Measurements from ENCODE around the gene SCAPER.

Gene SCAPER

DNA sequence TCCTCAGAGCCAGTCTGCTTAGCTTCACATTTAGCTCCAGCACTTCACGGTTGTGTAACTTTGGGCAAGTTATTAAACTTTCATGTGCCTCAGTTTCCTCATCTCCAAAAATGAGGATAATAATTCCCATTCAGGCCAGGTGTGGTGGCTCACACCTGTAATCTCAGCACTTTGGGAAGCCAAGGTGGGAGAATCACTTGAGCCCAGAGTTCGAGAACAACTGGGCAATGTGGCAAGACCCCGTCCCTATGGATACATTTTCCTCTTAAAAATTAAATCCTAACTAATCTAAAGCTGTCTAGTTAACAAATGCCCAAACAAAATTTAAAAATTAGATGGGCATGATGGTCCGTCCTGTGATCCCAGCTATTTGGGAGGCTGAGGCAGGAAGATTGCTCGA is 33.6 kb upstream of the SCAPER start:
- no peak for TF ChIP-seq SIN3A (IDR thresholded peaks at IDR 0.05; ENCODE audit: borderline replicate concordance, insufficient read depth, low read length)
- no peak for TF ChIP-seq TAF1 (IDR thresholded peaks at IDR 0.05; ENCODE audit: borderline replicate concordance, insufficient read depth, low read length)
- TF ChIP-seq POLR2AphosphoS5 (IDR thresholded peaks at IDR 0.05; ENCODE audit: low read depth, low read length) = no peak
- TF ChIP-seq, protein P1, sequence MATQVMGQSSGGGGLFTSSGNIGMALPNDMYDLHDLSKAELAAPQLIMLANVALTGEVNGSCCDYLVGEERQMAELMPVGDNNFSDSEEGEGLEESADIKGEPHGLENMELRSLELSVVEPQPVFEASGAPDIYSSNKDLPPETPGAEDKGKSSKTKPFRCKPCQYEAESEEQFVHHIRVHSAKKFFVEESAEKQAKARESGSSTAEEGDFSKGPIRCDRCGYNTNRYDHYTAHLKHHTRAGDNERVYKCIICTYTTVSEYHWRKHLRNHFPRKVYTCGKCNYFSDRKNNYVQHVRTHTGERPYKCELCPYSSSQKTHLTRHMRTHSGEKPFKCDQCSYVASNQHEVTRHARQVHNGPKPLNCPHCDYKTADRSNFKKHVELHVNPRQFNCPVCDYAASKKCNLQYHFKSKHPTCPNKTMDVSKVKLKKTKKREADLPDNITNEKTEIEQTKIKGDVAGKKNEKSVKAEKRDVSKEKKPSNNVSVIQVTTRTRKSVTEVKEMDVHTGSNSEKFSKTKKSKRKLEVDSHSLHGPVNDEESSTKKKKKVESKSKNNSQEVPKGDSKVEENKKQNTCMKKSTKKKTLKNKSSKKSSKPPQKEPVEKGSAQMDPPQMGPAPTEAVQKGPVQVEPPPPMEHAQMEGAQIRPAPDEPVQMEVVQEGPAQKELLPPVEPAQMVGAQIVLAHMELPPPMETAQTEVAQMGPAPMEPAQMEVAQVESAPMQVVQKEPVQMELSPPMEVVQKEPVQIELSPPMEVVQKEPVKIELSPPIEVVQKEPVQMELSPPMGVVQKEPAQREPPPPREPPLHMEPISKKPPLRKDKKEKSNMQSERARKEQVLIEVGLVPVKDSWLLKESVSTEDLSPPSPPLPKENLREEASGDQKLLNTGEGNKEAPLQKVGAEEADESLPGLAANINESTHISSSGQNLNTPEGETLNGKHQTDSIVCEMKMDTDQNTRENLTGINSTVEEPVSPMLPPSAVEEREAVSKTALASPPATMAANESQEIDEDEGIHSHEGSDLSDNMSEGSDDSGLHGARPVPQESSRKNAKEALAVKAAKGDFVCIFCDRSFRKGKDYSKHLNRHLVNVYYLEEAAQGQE (IDR thresholded peaks at IDR 0.05; ENCODE audit: insufficient read depth in 1 of 2, low read depth in 2 of 2, low read length in 2 of 2) = no peak
- no peak for TF ChIP-seq FOXP2 (optimal IDR thresholded peaks at IDR 0.05; ENCODE audit: borderline replicate concordance, extremely low read depth, extremely low read length, insufficient read depth)

DNA sequence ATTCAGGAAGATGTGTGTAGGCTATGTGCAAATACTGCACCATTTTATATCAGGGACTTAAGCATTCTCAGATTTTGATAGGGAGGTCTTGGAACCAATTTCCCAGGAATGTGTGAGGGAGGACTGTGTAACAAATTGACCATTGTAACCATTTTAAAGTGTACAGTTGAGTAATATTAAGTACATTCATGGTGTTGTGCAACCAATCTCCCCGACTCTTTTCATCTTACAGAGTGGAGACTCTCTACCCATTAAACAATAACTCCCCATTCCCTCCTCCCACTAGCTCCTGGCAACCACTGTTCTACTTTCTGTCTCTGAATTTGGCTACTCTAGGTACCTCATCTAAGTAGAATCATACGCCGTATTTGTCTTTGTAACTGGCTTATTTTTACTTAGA is 31.5 kb upstream of the SCAPER start:
- no peak for TF ChIP-seq TAF1 (IDR thresholded peaks at IDR 0.05; ENCODE audit: borderline replicate concordance, insufficient read depth, low read length)
- no peak for TF ChIP-seq FOXP2 (optimal IDR thresholded peaks at IDR 0.05; ENCODE audit: borderline replicate concordance, extremely low read depth, extremely low read length, insufficient read depth)
- TF ChIP-seq, protein P1 (IDR thresholded peaks at IDR 0.05; ENCODE audit: insufficient read depth in 1 of 2, low read depth in 2 of 2, low read length in 2 of 2) = no peak
- TF ChIP-seq POLR2AphosphoS5 (IDR thresholded peaks at IDR 0.05; ENCODE audit: low read depth, low read length) = no peak
- TF ChIP-seq SIN3A (IDR thresholded peaks at IDR 0.05; ENCODE audit: borderline replicate concordance, insufficient read depth, low read length) = no peak

DNA sequence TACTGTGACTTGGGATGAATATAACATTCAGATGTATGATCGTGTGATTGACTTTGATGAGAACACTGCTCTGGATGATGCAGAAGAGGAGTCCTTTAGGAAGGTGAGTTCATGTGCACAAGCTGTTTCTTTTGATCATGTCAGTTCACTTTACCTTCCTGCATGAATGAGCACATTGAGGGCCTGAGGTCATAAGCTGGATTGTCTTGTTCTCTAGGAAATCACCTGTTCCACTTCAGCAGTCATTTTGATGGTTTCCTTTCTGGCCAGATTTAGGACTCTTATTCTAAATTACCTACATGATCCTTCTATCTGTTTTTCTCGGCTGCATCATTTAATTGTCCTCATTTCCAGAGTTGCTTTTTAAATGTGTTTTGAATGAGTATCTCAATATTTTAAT is 30.5 kb upstream of the SCAPER start:
- no peak for TF ChIP-seq SIN3A (IDR thresholded peaks at IDR 0.05; ENCODE audit: borderline replicate concordance, insufficient read depth, low read length)
- TF ChIP-seq, protein P1 (IDR thresholded peaks at IDR 0.05; ENCODE audit: insufficient read depth in 1 of 2, low read depth in 2 of 2, low read length in 2 of 2) = no peak
- TF ChIP-seq FOXP2 (optimal IDR thresholded peaks at IDR 0.05; ENCODE audit: borderline replicate concordance, extremely low read depth, extremely low read length, insufficient read depth) = no peak
- no peak for TF ChIP-seq POLR2AphosphoS5 (IDR thresholded peaks at IDR 0.05; ENCODE audit: low read depth, low read length)
- no peak for TF ChIP-seq TAF1 (IDR thresholded peaks at IDR 0.05; ENCODE audit: borderline replicate concordance, insufficient read depth, low read length)

DNA sequence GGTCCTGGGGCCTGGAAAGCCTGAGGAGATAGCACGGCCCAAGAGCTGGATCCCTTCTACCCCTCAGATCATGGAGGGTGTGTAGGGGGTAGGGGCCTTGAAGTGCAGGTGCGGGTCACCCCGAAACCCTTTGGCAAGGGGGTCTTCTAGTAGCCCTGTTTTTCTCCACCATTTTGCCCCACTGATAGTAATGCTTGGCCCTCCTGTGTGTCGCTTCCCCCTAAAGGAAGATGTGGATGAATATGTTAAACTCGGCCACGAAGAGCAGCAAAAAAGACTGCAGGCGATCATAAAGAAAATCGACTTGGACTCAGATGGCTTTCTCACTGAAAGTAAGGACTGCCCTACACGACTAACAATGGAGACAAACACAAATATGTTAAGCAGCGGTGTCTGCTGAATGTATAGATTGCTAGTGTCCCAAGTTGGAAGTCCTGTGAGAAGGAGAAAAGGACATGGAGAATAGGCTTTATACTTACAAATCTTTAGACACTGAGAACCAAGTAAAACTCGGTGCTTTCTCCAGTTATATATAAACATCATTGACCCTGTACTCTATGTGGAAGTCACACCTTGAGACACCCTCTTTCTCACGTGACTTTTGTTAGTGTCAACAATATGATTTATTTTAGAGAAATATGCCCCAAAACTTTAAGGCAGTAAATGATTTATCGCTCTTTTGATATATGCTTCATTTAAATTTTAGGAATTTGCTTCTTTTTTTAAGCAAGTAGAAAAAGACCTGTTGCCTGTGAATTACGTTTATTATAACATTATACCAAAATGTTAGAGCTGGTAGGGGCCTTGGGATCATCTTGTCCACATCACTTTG is 27.2 kb upstream of the SCAPER start:
- TF ChIP-seq SIN3A (IDR thresholded peaks at IDR 0.05; ENCODE audit: borderline replicate concordance, insufficient read depth, low read length) (no peak), POLR2AphosphoS5 (IDR thresholded peaks at IDR 0.05; ENCODE audit: low read depth, low read length) (no peak), TAF1 (IDR thresholded peaks at IDR 0.05; ENCODE audit: borderline replicate concordance, insufficient read depth, low read length) (no peak), FOXP2 (optimal IDR thresholded peaks at IDR 0.05; ENCODE audit: borderline replicate concordance, extremely low read depth, extremely low read length, insufficient read depth) (no peak)
- TF ChIP-seq, protein P1 (IDR thresholded peaks at IDR 0.05; ENCODE audit: insufficient read depth in 1 of 2, low read depth in 2 of 2, low read length in 2 of 2) = no peak

Data from PFSK-1 (cell line).